Measurements from ENCODE around the gene WDR38.

WDR38 gene, protein sequence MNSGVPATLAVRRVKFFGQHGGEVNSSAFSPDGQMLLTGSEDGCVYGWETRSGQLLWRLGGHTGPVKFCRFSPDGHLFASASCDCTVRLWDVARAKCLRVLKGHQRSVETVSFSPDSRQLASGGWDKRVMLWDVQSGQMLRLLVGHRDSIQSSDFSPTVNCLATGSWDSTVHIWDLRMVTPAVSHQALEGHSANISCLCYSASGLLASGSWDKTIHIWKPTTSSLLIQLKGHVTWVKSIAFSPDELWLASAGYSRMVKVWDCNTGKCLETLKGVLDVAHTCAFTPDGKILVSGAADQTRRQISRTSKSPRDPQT

DNA sequence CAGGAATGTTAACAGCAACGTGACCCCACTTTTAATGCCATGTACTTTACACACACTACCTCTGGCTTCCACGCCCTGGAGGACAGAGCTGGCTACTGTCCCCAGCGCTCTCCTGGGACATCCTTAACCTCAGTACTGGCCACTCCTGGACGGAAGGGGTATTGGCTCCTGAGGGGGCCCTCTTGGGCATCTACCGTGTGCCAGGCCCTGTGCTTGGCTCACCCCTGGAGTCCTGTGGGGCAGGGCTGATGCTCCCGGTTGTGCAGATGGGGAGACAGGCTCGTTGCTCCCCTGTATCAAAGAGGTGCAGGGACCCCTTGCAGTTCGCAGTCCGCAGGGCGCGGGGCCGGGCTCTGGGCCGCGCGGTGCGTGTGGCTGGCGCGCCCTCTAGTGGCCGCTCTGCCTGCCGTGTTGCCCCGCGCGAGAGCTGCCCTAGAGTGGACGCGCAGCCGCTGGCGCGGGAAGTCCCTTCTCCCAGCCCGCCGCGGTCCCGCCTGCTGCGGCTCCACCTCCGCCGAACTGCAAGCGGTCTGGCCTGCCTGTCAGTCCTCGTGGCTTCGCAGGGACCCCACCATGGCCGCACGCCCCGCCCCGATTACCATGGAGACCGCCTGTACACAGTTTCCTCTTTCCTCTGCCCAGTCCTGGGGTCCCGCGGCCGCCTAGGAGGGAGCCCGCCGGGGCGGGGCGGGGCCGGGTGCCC, at the start of gene WDR38:
Gene WDR38 (plus strand): TSS at position 632 of the 703 bp plus-strand sequence. CDS start 72 bp downstream, outside the sequence.
- DNase-seq = peak; percentile 73

DNA sequence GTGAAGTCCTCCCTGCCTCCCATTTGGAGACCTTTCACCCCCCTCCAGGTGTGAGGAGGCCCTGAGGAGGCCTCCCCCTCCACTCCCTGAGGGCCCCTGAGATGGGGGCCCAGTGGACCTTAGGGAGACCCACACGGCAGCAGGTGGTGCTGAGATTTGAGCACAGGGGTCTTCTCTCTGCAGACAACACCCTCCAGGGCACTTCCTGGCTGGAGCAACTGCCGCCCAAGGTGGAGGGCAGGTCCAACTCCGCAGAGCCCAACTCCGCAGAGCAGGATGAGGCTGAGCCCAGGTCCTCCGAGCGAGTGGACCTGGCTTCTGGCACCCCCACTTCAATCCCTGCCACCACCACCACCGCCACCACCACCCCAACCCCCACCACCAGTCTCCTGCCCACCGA, 49.3 kb upstream of the WDR38 start:
- no peak for DNase-seq

DNA sequence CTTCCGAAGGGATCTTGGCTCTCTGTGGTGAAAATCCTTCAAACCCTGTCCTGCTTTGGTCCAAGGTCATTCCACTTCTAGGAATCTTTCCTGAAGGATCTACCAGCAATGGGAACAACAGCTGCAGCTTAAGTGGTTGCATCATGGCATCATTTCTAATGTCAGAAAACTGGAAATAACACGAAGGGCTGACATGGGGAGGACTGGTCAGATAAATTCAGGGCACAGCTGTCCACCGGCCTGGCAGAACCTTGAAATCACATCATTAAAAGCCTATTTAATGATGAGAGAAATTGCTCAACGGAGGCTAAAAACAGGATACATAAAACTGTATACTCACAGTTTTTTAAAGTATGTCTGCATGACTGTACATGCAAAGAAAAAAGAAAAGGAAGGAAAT, 48.1 kb upstream of the WDR38 start:
- DNase-seq = no peak

DNA sequence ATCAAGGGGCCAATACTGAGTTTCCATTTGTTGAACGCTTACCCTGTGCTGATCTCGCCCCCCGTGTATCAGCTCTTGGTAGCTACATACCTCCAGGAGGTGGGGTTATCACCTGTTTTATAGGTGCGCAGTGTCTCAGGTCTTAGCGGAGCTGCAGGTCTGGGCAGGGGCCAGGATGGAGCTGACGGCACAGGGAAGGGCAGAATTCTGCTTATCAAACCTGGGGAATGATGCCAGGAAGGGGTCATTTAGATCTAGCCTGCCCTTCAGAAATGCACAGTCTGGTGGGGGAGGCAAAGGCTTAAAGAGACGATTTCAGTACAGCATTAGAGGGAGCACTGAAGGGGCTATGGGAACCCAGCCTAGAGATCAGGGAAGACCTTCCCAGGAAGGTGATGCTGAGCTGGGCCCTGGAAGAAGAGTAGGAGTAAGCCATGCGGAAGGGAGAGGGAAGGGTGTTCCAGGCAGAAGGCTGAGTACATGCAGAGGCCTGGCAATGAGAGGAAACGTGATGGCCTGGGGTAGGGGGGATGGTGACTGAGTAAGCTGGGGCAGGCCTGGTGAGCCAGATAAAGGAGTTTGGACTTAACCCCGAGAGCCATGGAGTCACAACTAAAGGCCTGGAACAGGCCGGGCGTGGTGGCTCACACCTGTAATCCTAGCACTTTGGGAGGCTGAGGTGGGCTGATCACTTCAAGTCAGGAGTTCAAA, 44.9 kb upstream of the WDR38 start:
- no peak for DNase-seq

DNA sequence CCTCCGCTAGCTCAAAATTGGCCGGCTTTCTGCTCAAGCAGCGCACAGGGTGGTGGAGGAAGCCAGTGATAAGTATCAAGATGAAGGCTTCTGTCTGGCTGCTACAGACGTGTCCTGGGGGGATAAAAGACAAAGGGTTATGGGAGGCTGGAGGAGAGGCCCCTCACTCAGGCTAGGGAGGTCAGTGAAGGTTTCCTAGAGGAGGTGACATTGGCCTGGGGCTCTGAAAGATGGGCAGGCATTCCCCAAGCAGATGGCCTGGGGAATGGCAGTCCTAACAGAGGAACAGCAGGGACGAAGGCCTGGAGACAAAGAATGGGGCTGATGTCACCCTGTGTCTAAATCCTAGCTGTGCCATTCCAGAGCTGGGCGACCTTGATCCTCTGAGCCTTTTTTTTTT, 44.0 kb upstream of the WDR38 start:
- DNase-seq = no peak

DNA sequence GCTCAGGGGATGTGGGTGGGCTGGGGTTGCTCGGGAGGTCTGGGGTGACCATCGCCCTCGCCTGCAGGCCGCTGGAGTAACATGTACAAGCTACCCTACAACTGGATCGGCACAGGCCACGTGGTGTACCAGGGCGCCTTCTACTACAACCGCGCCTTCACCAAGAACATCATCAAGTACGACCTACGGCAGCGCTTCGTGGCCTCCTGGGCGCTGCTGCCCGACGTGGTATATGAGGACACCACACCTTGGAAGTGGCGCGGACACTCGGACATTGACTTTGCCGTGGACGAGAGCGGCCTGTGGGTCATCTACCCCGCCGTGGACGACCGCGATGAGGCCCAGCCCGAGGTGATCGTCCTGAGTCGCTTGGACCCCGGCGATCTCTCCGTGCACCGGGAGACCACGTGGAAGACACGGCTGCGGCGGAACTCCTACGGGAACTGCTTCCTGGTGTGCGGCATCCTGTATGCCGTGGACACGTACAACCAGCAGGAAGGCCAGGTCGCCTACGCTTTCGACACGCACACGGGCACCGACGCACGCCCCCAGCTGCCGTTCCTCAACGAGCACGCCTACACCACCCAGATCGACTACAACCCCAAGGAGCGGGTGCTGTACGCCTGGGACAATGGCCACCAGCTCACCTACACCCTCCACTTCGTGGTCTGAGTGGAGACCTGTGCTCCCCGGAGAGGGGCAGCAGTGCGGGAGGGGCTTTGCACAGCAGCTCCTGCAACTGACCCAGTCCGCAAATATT, 43.3 kb upstream of the WDR38 start:
- DNase-seq = no peak

DNA sequence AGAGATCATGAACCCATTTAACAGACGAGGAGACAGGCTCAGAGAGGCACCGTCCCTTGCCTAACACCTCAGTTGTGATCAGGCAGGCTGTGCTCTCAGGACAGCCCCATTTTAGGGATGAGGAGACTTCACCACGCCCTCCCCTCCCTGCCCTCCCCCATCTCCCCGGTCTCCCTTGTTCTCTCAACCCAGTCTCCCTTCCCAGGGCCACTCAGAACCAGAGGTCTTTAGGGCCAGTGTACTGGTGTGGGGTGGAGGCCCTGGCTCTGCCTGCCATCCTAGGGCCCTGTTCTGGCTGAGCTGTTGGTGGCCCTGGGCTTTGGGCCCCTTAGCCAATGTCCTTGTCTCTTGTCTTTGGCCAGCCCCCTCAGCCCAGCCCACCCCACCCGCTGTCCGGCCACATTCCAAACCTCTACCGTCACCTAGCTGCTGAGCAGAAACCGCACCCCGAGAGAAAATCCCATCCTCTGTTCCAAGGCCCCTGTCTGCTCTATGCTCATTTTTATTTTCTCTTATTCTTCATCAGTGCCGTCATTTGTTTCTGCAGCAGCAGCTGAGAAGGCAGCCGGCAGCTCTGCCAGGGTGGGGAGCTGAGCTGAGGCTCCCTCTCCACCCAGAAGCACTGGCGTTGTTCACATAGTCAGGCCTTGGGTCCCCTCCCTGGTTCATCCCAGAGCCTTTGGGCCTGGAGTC, 42.5 kb upstream of the WDR38 start:
- DNase-seq = no peak

DNA sequence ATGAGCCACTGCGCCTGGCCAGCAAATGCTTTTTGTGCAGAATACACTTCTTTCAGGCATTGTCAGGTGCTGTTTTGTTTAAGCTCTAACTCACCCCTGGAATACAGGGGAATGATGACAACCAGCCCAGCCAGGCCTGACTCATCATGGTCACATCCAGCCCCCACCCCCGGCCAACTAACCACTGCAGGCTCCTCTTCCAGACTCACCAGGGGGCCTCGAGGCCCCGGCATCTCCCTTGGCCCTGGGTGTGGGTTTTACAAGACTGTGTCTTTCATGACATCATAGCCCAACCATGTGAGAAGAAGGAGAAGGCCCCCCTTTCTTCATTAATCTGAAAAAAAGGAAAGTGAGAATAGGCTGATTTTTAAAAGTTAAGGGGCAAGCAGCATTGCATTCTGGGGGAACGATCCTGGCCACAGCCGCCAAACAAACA, 40.8 kb upstream of the WDR38 start:
- DNase-seq = no peak

DNA sequence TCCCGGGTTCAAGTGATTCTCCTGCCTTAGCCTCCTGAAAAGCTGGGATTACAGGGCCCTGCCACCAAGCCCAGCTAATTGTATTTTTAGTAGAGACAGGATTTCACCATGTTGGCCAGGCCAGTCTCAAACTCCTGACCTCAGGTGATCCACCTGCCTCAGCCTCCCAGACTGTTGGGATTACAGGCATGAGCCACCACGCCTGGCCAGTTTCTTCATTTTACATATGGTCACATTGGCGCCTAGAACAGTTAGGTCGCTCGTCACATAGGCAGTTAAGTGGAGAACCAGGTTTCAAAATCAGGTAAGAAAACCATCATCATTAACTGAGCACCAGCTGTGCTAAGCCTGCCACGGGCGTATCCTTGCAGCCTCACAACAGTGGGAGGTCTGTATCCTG, 40.2 kb upstream of the WDR38 start:
- DNase-seq = no peak

DNA sequence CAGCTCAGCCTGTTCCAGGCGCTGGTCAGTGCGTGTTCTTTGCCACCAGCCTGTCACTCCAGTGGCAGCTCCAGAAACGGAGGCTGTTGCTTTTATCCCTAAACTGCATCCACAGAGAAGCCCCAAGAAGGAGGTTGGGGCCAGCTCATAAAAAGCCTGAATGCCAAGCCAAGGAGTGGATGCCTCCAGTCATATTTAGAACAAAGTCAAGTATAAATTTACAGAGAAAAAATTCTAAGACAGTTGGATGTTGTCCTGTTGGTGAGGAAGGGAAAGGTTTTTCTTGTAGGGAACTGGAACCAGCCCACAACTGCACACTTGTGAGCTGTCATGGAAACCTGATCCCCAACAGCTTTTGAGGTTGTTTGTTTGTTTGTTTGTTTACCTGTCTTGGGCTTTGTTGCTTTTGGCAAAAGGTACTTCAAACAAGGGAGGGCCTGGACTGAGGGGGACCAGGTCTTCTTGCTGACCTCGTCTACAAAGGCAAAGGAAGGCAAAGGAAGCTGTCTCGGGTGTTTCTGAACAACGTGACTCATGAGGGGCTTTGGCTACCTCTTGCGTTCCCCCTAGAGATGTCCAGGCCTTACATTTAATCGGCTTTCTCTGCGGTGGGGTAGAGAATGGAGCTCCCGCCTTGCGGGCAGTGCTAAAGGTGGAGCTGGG, 39.6 kb upstream of the WDR38 start:
- DNase-seq = no peak

DNA sequence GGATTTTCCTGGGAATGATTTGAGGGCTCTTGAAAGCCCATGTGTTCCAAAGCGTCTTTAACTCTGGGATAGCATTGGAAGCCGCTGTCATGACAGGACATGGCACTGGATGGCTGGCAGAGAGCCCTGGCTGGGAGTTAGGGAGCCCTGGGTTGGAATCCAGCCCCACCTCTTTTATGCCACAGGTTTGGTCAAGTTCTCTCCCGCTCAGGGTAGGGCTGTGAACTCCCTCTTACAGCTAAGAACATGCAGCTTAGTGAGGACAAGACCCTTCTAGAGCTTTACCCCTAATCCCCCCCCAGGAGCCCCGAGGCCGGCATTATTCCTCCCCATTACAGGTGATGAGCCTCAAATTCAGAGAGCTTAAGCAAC, 39.1 kb upstream of the WDR38 start:
- DNase-seq = no peak

DNA sequence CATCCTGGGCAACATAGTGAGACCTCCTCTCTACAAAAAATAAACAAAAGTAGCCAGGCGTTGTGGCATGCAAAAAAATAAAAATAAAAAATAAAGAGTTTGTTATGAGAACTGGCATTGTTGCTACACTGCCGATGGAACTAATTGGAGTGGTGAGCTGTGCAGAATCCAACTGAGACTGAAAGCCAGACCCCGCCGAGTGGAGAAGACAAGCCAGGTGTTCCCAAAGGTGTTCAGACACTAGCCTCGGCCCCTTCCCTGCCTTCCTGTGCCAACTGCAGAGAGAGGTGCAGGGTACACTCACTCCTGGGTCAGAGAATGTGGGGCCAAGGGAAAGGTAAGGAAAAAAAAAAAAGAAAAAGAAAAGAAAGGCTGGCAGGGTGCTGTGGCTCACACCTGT, 37.7 kb upstream of the WDR38 start:
- no peak for DNase-seq

DNA sequence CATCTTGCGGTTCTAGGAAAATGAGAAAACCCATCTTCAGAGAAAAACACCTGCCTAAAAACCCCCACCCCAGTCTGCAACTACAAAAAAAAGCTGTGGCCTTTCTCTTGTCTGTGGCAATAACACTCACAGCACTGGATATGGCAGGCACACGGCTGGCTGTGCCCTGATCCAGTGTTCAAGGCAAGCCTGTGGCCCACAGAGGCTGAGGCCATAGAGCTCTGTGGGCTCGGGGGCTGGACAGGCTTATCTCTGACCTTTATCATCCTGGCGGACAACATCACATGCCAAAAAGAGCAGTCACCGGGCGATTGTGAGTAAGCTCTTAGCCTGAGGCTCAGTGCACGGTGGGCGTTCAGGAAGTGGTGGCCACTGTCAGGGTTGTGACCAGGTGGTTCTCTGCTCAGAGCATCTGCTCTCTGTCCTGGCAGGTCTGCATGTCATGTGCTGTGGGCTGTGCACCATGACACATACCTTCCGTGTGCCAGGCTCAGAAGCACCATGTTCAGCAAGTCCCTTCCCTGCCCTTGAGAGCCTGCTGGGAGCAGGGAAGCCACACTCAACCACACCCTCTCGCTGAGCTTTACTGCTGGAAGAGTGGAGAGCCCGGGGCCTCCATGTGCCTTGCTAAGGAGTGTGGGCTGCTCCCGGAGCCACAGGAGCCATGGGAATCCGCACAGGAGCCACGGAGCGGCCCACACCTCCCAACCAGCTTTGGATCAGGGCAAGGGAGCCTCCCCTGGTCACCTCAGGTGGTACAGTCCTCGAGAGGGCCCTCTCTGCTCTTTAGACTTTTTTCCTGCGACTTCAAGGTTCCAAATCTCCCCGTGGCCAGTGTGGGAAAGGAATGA, 34.6 kb upstream of the WDR38 start:
- no peak for DNase-seq

DNA sequence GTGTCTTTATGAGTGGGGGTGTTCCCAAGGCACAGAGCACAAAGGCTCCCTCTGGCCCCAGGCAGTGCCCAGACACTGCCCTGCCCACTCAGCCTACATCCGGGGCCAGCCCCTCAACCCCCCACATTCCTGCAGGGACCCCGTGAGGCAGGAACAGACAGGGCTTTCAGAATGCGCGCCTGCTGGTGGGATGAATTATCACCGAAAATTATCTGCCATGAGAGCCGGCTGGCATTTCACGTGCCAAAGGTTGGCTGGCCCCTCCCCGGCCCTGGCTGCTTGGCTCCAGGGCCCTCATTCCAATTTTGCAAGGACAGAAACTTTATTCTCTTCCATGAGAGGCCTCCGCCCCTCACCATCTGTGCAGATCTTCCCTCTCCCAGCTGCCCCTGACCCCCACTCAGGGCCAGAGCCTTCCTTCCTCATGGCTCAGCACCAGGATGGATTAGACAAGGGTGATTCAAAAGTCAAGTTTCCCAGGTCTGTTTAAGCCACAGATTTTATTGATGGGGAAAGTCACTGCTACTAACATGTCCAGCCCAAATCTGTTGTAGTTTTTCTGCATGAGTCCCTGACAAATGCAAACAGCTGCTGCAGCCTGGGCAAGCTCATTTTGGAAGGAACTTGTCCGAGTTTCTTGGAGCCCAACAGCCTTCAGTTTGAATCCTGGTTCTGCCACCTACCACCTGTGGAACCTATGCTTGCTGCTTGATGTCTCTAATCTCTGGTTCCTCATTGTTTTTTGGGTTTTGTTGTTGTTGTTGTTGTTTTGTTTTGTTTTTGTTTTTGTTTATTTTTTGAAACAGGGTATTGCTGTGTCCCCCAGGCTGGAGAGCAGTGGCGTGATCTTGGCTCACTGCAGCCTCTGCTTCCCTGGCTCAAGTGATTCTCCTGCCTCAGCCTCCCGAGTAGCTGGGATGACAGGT, 32.3 kb upstream of the WDR38 start:
- no peak for DNase-seq

DNA sequence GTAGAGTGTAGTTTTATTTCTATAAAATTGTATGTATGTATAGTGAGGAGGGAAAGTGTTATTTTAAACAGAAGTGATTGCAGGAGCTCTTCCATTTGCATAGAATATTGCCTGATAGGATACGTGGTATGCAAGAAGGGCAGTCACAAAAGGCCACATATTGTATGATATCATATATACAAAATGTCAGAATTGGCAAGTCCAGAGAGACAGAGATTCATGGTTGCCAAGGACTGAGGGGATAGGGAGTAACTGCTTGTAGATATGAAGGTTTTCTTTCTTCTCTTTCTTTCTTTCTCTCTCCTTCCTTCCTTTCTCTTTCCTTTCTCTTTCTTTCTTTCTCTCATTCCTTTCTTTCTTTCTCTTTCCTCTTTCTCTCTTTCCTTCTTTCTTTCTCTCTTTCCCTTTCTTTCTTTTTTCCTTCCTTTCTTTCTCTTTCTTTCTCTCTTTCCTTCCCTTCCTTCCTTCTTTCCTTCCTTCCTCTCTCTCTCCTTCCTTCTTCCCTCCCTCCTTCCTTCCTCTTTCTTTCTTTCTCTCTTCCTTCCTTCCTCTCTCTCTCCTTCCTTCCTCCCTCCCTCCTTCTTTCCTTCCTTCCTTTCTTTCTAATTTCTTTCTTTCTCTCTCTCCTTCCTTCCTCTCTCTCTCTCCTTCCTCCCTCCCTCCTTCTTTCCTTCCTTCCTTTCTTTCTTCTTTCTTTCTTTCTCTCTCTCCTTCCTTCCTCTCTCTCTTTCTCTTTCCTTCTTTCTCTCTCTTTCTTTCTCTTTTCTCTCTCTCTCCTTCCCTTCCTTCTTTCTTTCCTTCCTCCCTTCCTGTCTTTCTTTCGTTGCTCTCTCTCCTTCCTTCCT, 24.5 kb upstream of the WDR38 start:
- no peak for DNase-seq

DNA sequence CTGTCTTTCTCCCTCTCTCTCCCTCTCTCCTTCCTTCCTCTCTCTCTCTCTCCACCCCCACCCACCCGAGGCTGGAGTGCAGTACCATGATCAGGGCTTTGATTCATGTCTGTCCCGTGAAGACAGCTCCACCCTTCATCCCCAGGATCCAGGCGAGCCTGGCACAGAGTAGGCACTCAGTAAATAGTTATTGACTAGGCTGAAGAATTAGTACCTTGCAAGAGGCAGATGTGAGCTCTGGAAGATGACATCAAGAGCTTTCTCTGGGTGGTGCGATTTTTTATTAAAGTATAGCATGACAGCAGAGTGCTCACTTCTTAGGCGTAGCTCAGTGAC, 24.0 kb upstream of the WDR38 start:
- no peak for DNase-seq

DNA sequence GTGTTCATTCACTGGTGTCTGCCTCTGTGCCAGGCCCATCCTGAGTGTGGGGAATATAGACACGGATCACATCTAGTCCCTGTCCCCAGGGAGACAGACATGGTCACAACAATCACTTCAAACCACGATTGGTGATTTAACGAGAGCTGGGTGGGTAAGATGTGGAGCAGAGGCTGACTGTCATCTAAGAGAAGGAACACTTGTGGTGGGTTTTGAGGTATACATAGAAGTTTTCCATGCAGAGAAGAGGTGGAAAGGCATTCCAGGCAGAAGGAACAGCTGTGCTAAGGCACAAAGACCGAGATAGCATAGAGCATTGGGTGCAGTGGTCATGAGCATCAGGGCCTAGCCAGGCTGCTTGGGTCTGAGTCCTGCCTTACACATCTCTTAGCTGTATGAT, 22.7 kb upstream of the WDR38 start:
- no peak for DNase-seq

DNA sequence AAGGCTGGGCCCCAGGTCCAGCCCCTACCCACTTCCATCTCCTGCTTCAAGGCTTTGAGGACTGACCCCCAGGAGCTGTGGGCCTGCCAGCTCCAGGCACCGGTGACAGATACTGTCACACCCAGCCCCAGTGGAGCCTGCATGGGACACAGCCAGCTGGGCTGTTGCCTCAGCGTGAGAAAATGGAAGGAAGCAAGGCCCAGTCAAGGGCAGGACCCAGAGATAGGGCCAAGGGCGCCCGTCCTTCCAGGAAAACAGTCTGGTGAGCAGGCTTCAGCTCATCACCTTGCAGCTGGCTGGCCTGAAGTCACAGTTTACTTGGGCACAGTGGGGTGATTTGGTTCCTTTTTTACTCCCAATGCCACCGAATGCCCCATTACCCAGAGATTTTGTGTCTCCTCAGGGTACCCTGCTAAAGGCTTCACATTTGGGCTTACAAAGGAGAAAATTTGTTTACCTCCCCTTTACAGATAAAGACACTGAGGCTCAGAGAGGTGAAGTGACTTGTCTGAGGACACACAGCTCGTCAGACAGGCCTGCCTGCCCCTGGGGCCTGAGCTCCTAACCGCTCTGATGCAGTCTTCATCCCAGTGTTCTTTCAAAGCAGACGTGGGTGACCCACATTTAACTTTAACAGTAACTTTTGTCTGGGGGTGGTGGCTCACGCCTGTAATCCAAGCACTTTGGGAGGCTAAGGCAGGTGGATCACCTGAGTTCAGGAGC, 21.5 kb upstream of the WDR38 start:
- no peak for DNase-seq

Measured in NCI-H510A treated with DMSO at 0.1 percent for 48 hours (cell line).